ENCODE results near the gene DYNC1H1.
"Not testable (repeated sequence)": the region's sequence is repeated elsewhere in the genome, so short reads cannot be mapped to it uniquely, and the experiment has no call there.

The DYNC1H1 gene

GRCh38 chr14:101971458-101971857 lies 7.1 kb downstream of the DYNC1H1 start:
- CTCF ChIA-PET, result interaction anchor here (0.6 to 2.9 kb wide), 3 partner anchors 11 to 354 kb away, joined by 3 to 13 read pairs (median 3); no protein-coding TSS in a partner anchor
- peaks cover 11% of the 10 kb centered on the region; the same call in 1 of the 2 replicates for H3K4me1 ChIP-seq (ENCODE audit: control insufficient read depth, insufficient read depth, low read length)

GRCh38 chr14:101972126-101972866 lies 7.9 kb downstream of the DYNC1H1 start:
- peaks cover 17 to 48% of the 10 kb centered on the region in 2 experiments for H3K36me3 ChIP-seq (ENCODE audit: control insufficient read depth in 2 of 2, insufficient read depth in 1 of 2, low read length in 2 of 2)
- H3K27ac ChIP-seq (ENCODE audit: extremely low read depth, low read depth, low read length), result no peak overlapping the region
- H3K4me3 ChIP-seq (ENCODE audit: low read depth, low read length), result no peak overlapping the region
- POLR2A ChIA-PET, result interaction anchor here (0.6 to 1.0 kb wide), 3 partner anchors 24 to 1639 kb away, joined by 3 to 4 read pairs (median 3); no protein-coding TSS in a partner anchor
- H3K9me3 ChIP-seq (ENCODE audit: control insufficient read depth, insufficient read depth, low read depth, low read length), result no peaks in the 10 kb centered on the region
- peaks cover 4% of the 10 kb centered on the region; the same call in 1 of the 2 replicates for H3K4me1 ChIP-seq (ENCODE audit: control insufficient read depth, insufficient read depth, low read length)
- CTCF ChIA-PET, result interaction anchor here (2.3 to 2.9 kb wide), 2 partner anchors 12 to 124 kb away, joined by 7 to 13 read pairs; no protein-coding TSS in a partner anchor
- TF ChIP-seq KLF1 (tag by site-specific recombination; IDR thresholded peaks at IDR 0.05) (peak; percentile 70), ATF2 (tag by site-specific recombination; IDR thresholded peaks at IDR 0.05; ENCODE audit: low read depth) (peak; percentile 95), ZNF654 (tag by site-specific recombination; IDR thresholded peaks at IDR 0.05; ENCODE audit: low read depth) (no peak), ZNF530 (tag by site-specific recombination; IDR thresholded peaks at IDR 0.05; ENCODE audit: low read depth) (no peak), ZNF560 (tag by site-specific recombination; IDR thresholded peaks at IDR 0.05; ENCODE audit: borderline replicate concordance) (no peak), YY2 (tag by site-specific recombination; IDR thresholded peaks at IDR 0.05) (peak; percentile 37; the same call in 1 of the 2 replicates), ZNF311 (tag by site-specific recombination; IDR thresholded peaks at IDR 0.05; ENCODE audit: borderline replicate concordance) (no peak), ZNF629 (tag by site-specific recombination; IDR thresholded peaks at IDR 0.05) (peak; percentile 92), ZNF341 (tag by site-specific recombination; IDR thresholded peaks at IDR 0.05; ENCODE audit: low read depth) (peak; percentile 53; the same call in 1 of the 2 replicates), ZNF776 (tag by site-specific recombination; IDR thresholded peaks at IDR 0.05; ENCODE audit: borderline replicate concordance) (no peak), ZNF121 (tag by site-specific recombination; IDR thresholded peaks at IDR 0.05) (no peak), HOXA7 (CRISPR knock-in tag; IDR thresholded peaks at IDR 0.05; ENCODE audit: borderline replicate concordance) (no peak), ZFP3 (tag by site-specific recombination; IDR thresholded peaks at IDR 0.05; ENCODE audit: low read depth) (no peak), KLF16 (tag by site-specific recombination; IDR thresholded peaks at IDR 0.05) (no peak; the same call in 1 of the 2 replicates), ZNF596 (tag by site-specific recombination; IDR thresholded peaks at IDR 0.05) (no peak), ZNF544 (tag by site-specific recombination; IDR thresholded peaks at IDR 0.05) (no peak), ZNF658 (tag by site-specific recombination; IDR thresholded peaks at IDR 0.05) (no peak), GLIS1 (tag by site-specific recombination; IDR thresholded peaks at IDR 0.05) (peak; percentile 50; the same call in 1 of the 2 replicates), ZFHX2 (tag by site-specific recombination; conservative IDR thresholded peaks at IDR 0.05) (no peak), ZFP41 (tag by site-specific recombination; IDR thresholded peaks at IDR 0.05; ENCODE audit: borderline replicate concordance) (no peak)

More at GRCh38 chr14:101971458-101971857, 7.1 kb downstream of the DYNC1H1 start:
- H3K27ac ChIP-seq (ENCODE audit: extremely low read depth, low read depth, low read length); H3K4me3 ChIP-seq (ENCODE audit: low read depth, low read length); H3K9me3 ChIP-seq (ENCODE audit: control insufficient read depth, insufficient read depth, low read depth, low read length): not testable (repeated sequence)
- POLR2A ChIA-PET, result interaction anchor here (0.6 to 0.7 kb wide), 2 partner anchors 380 to 1640 kb away, joined by 3 read pairs; no protein-coding TSS in a partner anchor
- peaks cover 9 to 40% of the 10 kb centered on the region in 2 experiments for H3K36me3 ChIP-seq (ENCODE audit: control insufficient read depth in 2 of 2, insufficient read depth in 1 of 2, low read length in 2 of 2)
- TF ChIP-seq ZBTB17 (tag by site-specific recombination; IDR thresholded peaks at IDR 0.05), result 0 out of 2 replicates have a peak, but pooled peaks have one; percentile 14
- 0 out of 2 replicates have a peak, but pooled peaks have one; percentile 5 for TF ChIP-seq PRDM10 (tag by site-specific recombination; IDR thresholded peaks at IDR 0.05)
